H9 (cell line): ENCODE measurements around the gene STEAP2. TPM values are rescaled to one million over a fixed set of nuclear protein-coding genes. Genes with fewer than 3 reads are reported as not detected.

Experiments
- DNase-seq: peaks from one replicate; pipeline ENCODE4 v3.0.0-alpha.2; 2017
- H2AFZ ChIP-seq: one replicate; pipeline ENCODE4 v1.6.1; 2013; ENCODE audit warnings: mild to moderate bottlenecking, low read length, control low read depth, moderate library complexity
- H2AK5ac ChIP-seq: 2 replicates; pipeline ENCODE4 v1.6.1; 2013; ENCODE audit warnings: low read length, control low read depth, mixed read lengths; ENCODE audit not compliant: insufficient read length
- H2BK120ac ChIP-seq: one replicate; pipeline ENCODE4 v1.6.1; 2013; ENCODE audit warnings: low read depth, mild to moderate bottlenecking, low read length, control low read depth, inconsistent platforms; ENCODE audit not compliant: poor library complexity, severe bottlenecking
- H2BK12ac ChIP-seq: 2 replicates; pipeline ENCODE4 v1.6.1; 2013; ENCODE audit warnings: low read length, control low read depth, mixed read lengths, low read depth; ENCODE audit not compliant: insufficient read length
- H2BK15ac ChIP-seq: 2 replicates; pipeline ENCODE4 v1.6.1; 2013; ENCODE audit warnings: low read depth, low read length, control low read depth
- H2BK20ac ChIP-seq: one replicate; pipeline ENCODE4 v1.6.1; 2013; ENCODE audit warnings: low read depth, mild to moderate bottlenecking, low read length, control low read depth, inconsistent platforms; ENCODE audit not compliant: poor library complexity, severe bottlenecking
- H2BK5ac ChIP-seq: 2 replicates; pipeline ENCODE4 v1.6.1; 2013; ENCODE audit warnings: low read length, control low read depth, mixed read lengths; ENCODE audit not compliant: insufficient read length
- H3K14ac ChIP-seq: 2 replicates; pipeline ENCODE4 v1.6.1; 2013; ENCODE audit warnings: low read length, control low read depth; ENCODE audit not compliant: insufficient read depth
- H3K18ac ChIP-seq: 2 replicates; pipeline ENCODE4 v1.6.1; 2013; ENCODE audit warnings: low read depth, mild to moderate bottlenecking, mixed read lengths, low read length, control low read depth; ENCODE audit not compliant: insufficient read length
- H3K23ac ChIP-seq: 2 replicates; pipeline ENCODE4 v1.6.1; 2013; ENCODE audit warnings: low read length, control low read depth, mixed read lengths, low read depth; ENCODE audit not compliant: insufficient read length
- H3K23me2 ChIP-seq: 2 replicates; pipeline ENCODE4 v1.6.1; 2013; ENCODE audit warnings: low read depth, mild to moderate bottlenecking, mixed read lengths, low read length, control low read depth; ENCODE audit not compliant: insufficient read length, poor library complexity, severe bottlenecking
- H3K27ac ChIP-seq: 2 replicates; pipeline ENCODE4 v1.5.1; 2013; ENCODE audit warnings: low read length, control low read depth, mixed read lengths, low read depth; ENCODE audit not compliant: insufficient read length
- H3K27me3 ChIP-seq: 2 replicates; pipeline ENCODE4 v1.6.1; 2013; ENCODE audit warnings: low read length, control low read depth, inconsistent platforms; ENCODE audit not compliant: insufficient read depth
- H3K4ac ChIP-seq: 2 replicates; pipeline ENCODE4 v1.6.1; 2013; ENCODE audit warnings: low read depth, mild to moderate bottlenecking, control low read depth, inconsistent platforms, low read length, moderate library complexity
- H3K4me1 ChIP-seq: 2 replicates; pipeline ENCODE4 v1.6.1; 2013; ENCODE audit warnings: low read length, control low read depth, inconsistent platforms; ENCODE audit not compliant: insufficient read depth
- H3K4me2 ChIP-seq: 2 replicates; pipeline ENCODE4 v1.6.1; 2013; ENCODE audit warnings: low read length, control low read depth, mixed read lengths; ENCODE audit not compliant: insufficient read length, insufficient read depth
- H3K56ac ChIP-seq: 2 replicates; pipeline ENCODE4 v1.6.1; 2013; ENCODE audit warnings: low read depth, mild to moderate bottlenecking, mixed read lengths, low read length, control low read depth; ENCODE audit not compliant: insufficient read length
- H3K79me1 ChIP-seq: 2 replicates; pipeline ENCODE4 v1.6.1; 2013; ENCODE audit warnings: low read depth, mild to moderate bottlenecking, moderate library complexity, low read length, control low read depth, inconsistent platforms; ENCODE audit not compliant: insufficient read depth, poor library complexity, severe bottlenecking
- H3K79me2 ChIP-seq: 2 replicates; pipeline ENCODE4 v1.6.1; 2013; ENCODE audit warnings: low read length, control low read depth, inconsistent platforms; ENCODE audit not compliant: insufficient read depth
- H3K9ac ChIP-seq: 2 replicates; pipeline ENCODE4 v1.6.1; 2013; ENCODE audit warnings: low read length, control low read depth, mixed read lengths; ENCODE audit not compliant: insufficient read length; ENCODE audit errors: extremely low read depth
- H3K9me3 ChIP-seq: one replicate; pipeline ENCODE4 v1.6.1; 2013; ENCODE audit warnings: low read depth, low read length, inconsistent platforms; ENCODE audit not compliant: control insufficient read depth
- H3T11ph ChIP-seq: one replicate; pipeline ENCODE4 v1.6.1; 2013; ENCODE audit warnings: mild to moderate bottlenecking, low read length, control low read depth, inconsistent platforms
- H4K20me1 ChIP-seq: one replicate; pipeline ENCODE4 v1.6.1; 2013; ENCODE audit not compliant: control insufficient read depth, insufficient read length, insufficient read depth
- H4K5ac ChIP-seq: 2 replicates; pipeline ENCODE4 v1.6.1; 2013; ENCODE audit warnings: low read depth, mild to moderate bottlenecking, mixed read lengths, low read length, control low read depth; ENCODE audit not compliant: insufficient read length
- H4K8ac ChIP-seq: replicated peaks from 2 replicates; pipeline ENCODE4 v1.6.1; 2013; ENCODE audit warnings: low read length, control low read depth, mixed read lengths, low read depth; ENCODE audit not compliant: insufficient read length
- H4K91ac ChIP-seq: 2 replicates; pipeline ENCODE4 v1.6.1; 2013; ENCODE audit warnings: low read depth, mild to moderate bottlenecking, moderate library complexity, mixed read lengths, low read length, control low read depth; ENCODE audit not compliant: insufficient read length
- H3K27ac Mint-ChIP-seq, 3 experiments: 2 replicates in 2 of 3; 3 replicates in 1 of 3; pipeline ENCODE4 v1.8.0; 2020 to 2021; ENCODE audit warnings: mixed read lengths in 3 of 3, mild to moderate bottlenecking in 1 of 3, moderate library complexity in 1 of 3
- H3K27me3 Mint-ChIP-seq: 2 replicates; pipeline ENCODE4 v1.8.0; 2021; ENCODE audit warnings: low read depth, mild to moderate bottlenecking, moderate library complexity, mixed read lengths
- H3K36me3 Mint-ChIP-seq, 3 experiments: 2 replicates in 2 of 3; 3 replicates in 1 of 3; pipeline ENCODE4 v1.8.0; 2020 to 2021; ENCODE audit warnings: low read depth in 3 of 3, mixed read lengths in 3 of 3; ENCODE audit not compliant: insufficient read depth in 1 of 3
- H3K4me1 Mint-ChIP-seq, 2 experiments: 2 replicates each; pipeline ENCODE4 v1.8.0; 2020; ENCODE audit warnings: mixed read lengths in 2 of 2
- H3K4me3 Mint-ChIP-seq, 2 experiments: 2 replicates in 1 of 2; 3 replicates in 1 of 2; pipeline ENCODE4 v1.8.0; 2020 to 2021; ENCODE audit warnings: mild to moderate bottlenecking in 2 of 2, mixed read lengths in 2 of 2, moderate library complexity in 1 of 2
- H3K9me3 Mint-ChIP-seq, 2 experiments: 2 replicates in 1 of 2; 3 replicates in 1 of 2; pipeline ENCODE4 v1.8.0; 2020; ENCODE audit warnings: mild to moderate bottlenecking in 2 of 2, mixed read lengths in 2 of 2, moderate library complexity in 1 of 2
- WGBS: extraction: QIAGEN DNeasy Blood & Tissue Kit; methylation state at CpG from one replicate; pipeline ENCODE4 v1.1.7; 2013; ENCODE audit warnings: missing lambda C conversion rate, low lambda C conversion rate, mixed read lengths; ENCODE audit not compliant: insufficient read length; ENCODE audit errors: extremely low coverage; 5-methylcytosine and 5-hydroxymethylcytosine counted together
- total RNA-seq: library from RNA; stranded (reverse); gene quantifications from 2 replicates; pipeline ENCODE4 v1.2.1, GENCODE V29; 2021
- TF ChIP-seq, protein P1 (sequence below): fragments of 200-600 bp; sonication (generic); conservative IDR thresholded peaks from 3 replicates; pipeline ENCODE4 v1.8.0; 2021; ENCODE audit warnings: antibody characterized with exemption, mild to moderate bottlenecking

Gene STEAP2
- total RNA-seq, 1 experiment from 2014 or later, result 6.7 TPM

DNA sequence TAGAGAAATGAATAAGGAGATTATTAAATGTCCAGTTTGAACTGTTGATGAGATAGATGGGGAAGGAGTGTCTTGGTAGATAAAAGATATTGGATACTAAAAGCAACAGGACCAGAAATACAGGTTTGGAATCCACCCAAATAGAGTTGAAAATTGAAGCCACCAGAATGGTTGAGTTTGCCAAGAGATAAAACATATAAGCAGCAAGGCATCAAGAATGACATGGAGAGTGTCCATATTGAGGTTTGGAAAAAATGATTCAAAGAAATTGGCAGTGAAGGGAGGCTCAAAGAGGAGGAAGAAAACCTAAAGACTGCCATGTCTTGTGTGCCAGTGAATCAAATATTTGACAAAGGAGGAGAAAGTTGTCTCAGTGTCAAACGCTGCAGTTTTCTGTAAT, 57.6 kb downstream of the STEAP2 start:
- no peak overlapping the region for H3K27ac Mint-ChIP-seq
- no CpG with 5 or more reads among the region's 1 CpG for WGBS

More for the DNA sequence above, 57.6 kb downstream of the STEAP2 start:
- H3K4me3 Mint-ChIP-seq, result no peak overlapping the region
- DNase-seq, result no peak
- H3K4ac ChIP-seq, result no peak overlapping the region
- H4K91ac ChIP-seq, result no peak overlapping the region
- no peak overlapping the region for H3K27ac ChIP-seq
- H3K4me1 Mint-ChIP-seq, result no peaks in the 10 kb centered on the region
- no peak overlapping the region for H3K9ac ChIP-seq
- no peak overlapping the region for H3K18ac ChIP-seq
- no peaks in the 10 kb centered on the region for H3K27me3 ChIP-seq
- H3K36me3 Mint-ChIP-seq, result no peaks in the 10 kb centered on the region
- H3K4me1 ChIP-seq, result no peaks in the 10 kb centered on the region
- H2AK5ac ChIP-seq, result no peak overlapping the region
- no peak overlapping the region for H2AFZ ChIP-seq
- no peaks in the 10 kb centered on the region for H3K79me1 ChIP-seq
- H2BK120ac ChIP-seq, result no peak overlapping the region
- no peaks in the 10 kb centered on the region for H3K9me3 Mint-ChIP-seq
- no peak overlapping the region for H4K5ac ChIP-seq
- H3K23me2 ChIP-seq, result no peaks in the 10 kb centered on the region
- H2BK12ac ChIP-seq, result no peak overlapping the region
- no peaks in the 10 kb centered on the region for H3K27me3 Mint-ChIP-seq
- H2BK20ac ChIP-seq, result no peak overlapping the region
- H2BK15ac ChIP-seq, result no peak overlapping the region
- H3K4me2 ChIP-seq, result no peak overlapping the region
- no peaks in the 10 kb centered on the region for H3K9me3 ChIP-seq
- no peaks in the 10 kb centered on the region for H3K79me2 ChIP-seq
- no peak overlapping the region for H4K8ac ChIP-seq
- no peak overlapping the region for H3K14ac ChIP-seq
- TF ChIP-seq, protein P1, sequence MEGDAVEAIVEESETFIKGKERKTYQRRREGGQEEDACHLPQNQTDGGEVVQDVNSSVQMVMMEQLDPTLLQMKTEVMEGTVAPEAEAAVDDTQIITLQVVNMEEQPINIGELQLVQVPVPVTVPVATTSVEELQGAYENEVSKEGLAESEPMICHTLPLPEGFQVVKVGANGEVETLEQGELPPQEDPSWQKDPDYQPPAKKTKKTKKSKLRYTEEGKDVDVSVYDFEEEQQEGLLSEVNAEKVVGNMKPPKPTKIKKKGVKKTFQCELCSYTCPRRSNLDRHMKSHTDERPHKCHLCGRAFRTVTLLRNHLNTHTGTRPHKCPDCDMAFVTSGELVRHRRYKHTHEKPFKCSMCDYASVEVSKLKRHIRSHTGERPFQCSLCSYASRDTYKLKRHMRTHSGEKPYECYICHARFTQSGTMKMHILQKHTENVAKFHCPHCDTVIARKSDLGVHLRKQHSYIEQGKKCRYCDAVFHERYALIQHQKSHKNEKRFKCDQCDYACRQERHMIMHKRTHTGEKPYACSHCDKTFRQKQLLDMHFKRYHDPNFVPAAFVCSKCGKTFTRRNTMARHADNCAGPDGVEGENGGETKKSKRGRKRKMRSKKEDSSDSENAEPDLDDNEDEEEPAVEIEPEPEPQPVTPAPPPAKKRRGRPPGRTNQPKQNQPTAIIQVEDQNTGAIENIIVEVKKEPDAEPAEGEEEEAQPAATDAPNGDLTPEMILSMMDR, result no peak
- H3T11ph ChIP-seq, result no peak overlapping the region
- no peak overlapping the region for H3K23ac ChIP-seq
- H2BK5ac ChIP-seq, result no peak overlapping the region
- no peaks in the 10 kb centered on the region for H4K20me1 ChIP-seq
- no peak overlapping the region for H3K56ac ChIP-seq
